Ascending aorta (tissue), 2 donors: ENCODE measurements around the gene APOA5. TPM values are rescaled to one million over a fixed set of nuclear protein-coding genes. Genes with fewer than 3 reads are reported as not detected.

Experiments used
- DNase-seq, 2 donors: peaks; one replicate each; pipeline ENCODE4 v3.0.0-alpha.2; 2019; ENCODE audit warnings: low spot score in 2 of 2
- H3K27ac ChIP-seq, 2 donors: fragments of 200-600 bp; sonication (generic); one replicate each; pipeline ENCODE4 v1.5.1; 2016 to 2017; ENCODE audit warnings: mild to moderate bottlenecking in 1 of 2
- H3K27me3 ChIP-seq: fragments of 200-600 bp; sonication (generic); one replicate; pipeline ENCODE4 v1.5.1; 2017
- H3K36me3 ChIP-seq, 2 donors: fragments of 200-600 bp; sonication (generic); one replicate each; pipeline ENCODE4 v1.5.1; 2016
- H3K4me1 ChIP-seq, 2 donors: fragments of 200-600 bp; sonication (generic); one replicate each; pipeline ENCODE4 v1.5.1; 2016 to 2017; ENCODE audit warnings: mild to moderate bottlenecking in 1 of 2
- H3K4me3 ChIP-seq, 2 donors: fragments of 200-600 bp; sonication (generic); one replicate each; pipeline ENCODE4 v1.5.1; 2016 to 2017; ENCODE audit warnings: mild to moderate bottlenecking in 1 of 2
- H3K9me3 ChIP-seq, 2 donors: fragments of 200-600 bp; sonication (generic); one replicate each; pipeline ENCODE4 v1.5.1; 2016
- CTCF ChIP-seq, 3 experiments: fragments of 200-600 bp in 2 of 3; fragments of 450-650 bp in 1 of 3; sonication (generic) in 2 of 3; IDR thresholded peaks; one replicate each; pipeline ENCODE4 v1.5.1; 2016 to 2019; ENCODE audit warnings: antibody characterized with exemption in 3 of 3, mild to moderate bottlenecking in 1 of 3, moderate library complexity in 1 of 3
- intact Hi-C: fragments of 100-400 bp; cut with DNase I; formaldehyde crosslinking; loops from one replicate; pipeline ENCODE4 v1.15.1; 2023
- total RNA-seq: library from RNA; depleted of rRNA; stranded (reverse); fragments of >200 nt; gene quantifications from one replicate; pipeline ENCODE4 v1.1.0, GENCODE V29; 2016

Gene APOA5
- total RNA-seq, 1 donor from 2014 or later = not detected

- DNase-seq = no peak
Measured at GRCh38 chr11:116833491-116833815, 41.8 kb upstream of the APOA5 start.

GRCh38 chr11:116832350-116833290 is 40.9 kb upstream of the APOA5 start:
- DNase-seq = no peak
- Histone ChIP-seq H3K27me3 (no peaks in the 10 kb centered on the region), H3K4me3 (no peak overlapping the region), H3K4me1 (peaks cover 11 to 12% of the 10 kb centered on the region in 2 donors), H3K27ac (no peak overlapping the region), H3K36me3 (no peaks in the 10 kb centered on the region), H3K9me3 (no peaks in the 10 kb centered on the region)
- intact Hi-C loops = no loop called here
- no peak for TF ChIP-seq CTCF (IDR thresholded peaks at IDR 0.05)

More at GRCh38 chr11:116833491-116833815, 41.8 kb upstream of the APOA5 start:
- H3K27ac ChIP-seq = no peak overlapping the region
- H3K36me3 ChIP-seq = no peaks in the 10 kb centered on the region
- H3K9me3 ChIP-seq = no peaks in the 10 kb centered on the region
- H3K4me1 ChIP-seq = peaks cover 11 to 12% of the 10 kb centered on the region in 2 donors
- intact Hi-C loops = no loop called here
- no peak for TF ChIP-seq CTCF (IDR thresholded peaks at IDR 0.05)
- H3K27me3 ChIP-seq = no peaks in the 10 kb centered on the region
- no peak overlapping the region for H3K4me3 ChIP-seq

GRCh38 chr11:116831790-116832349 is 40.2 kb upstream of the APOA5 start:
- Histone ChIP-seq H3K9me3 (no peaks in the 10 kb centered on the region), H3K4me3 (no peak overlapping the region), H3K4me1 (peaks cover 11 to 12% of the 10 kb centered on the region in 2 donors), H3K27ac (no peak overlapping the region), H3K36me3 (no peaks in the 10 kb centered on the region), H3K27me3 (no peaks in the 10 kb centered on the region)
- intact Hi-C loops = no loop called here
- no peak for DNase-seq
- no peak for TF ChIP-seq CTCF (IDR thresholded peaks at IDR 0.05)

GRCh38 chr11:116830184-116830912 is 38.7 kb upstream of the APOA5 start:
- intact Hi-C loops = no loop called here
- no peak overlapping the region for H3K27ac ChIP-seq

More at GRCh38 chr11:116830184-116830912, 38.7 kb upstream of the APOA5 start:
- Histone ChIP-seq H3K4me3 (no peak overlapping the region), H3K36me3 (no peaks in the 10 kb centered on the region), H3K27me3 (no peaks in the 10 kb centered on the region), H3K9me3 (no peaks in the 10 kb centered on the region), H3K4me1 (peaks cover 5 to 6% of the 10 kb centered on the region in 2 donors)
- DNase-seq = no peak
- TF ChIP-seq CTCF (IDR thresholded peaks at IDR 0.05) = no peak
